HepG2 (cell line): ENCODE data around the gene UROS. TPM values are rescaled to one million over a fixed set of nuclear protein-coding genes. Genes with fewer than 3 reads are reported as not detected.

Source experiments
- CSRNP2 ChIP-seq: sonication (generic); formaldehyde crosslinking; conservative IDR thresholded peaks from 2 replicates; pipeline ENCODE4 v1.8.0; 2022; ENCODE audit warnings: low read depth, missing genetic modification reagents
- GLI4 ChIP-seq: sonication (generic); formaldehyde crosslinking; IDR thresholded peaks from 2 replicates; pipeline ENCODE4 v1.5.1; 2020; ENCODE audit warnings: missing genetic modification reagents, mild to moderate bottlenecking, moderate library complexity, borderline replicate concordance
- HBP1 ChIP-seq: IDR thresholded peaks from 2 replicates; pipeline ENCODE4 v1.6.1; 2016; ENCODE audit warnings: low read depth, control low read depth
- HIVEP1 ChIP-seq: sonication (generic); formaldehyde crosslinking; IDR thresholded peaks from 2 replicates; pipeline ENCODE4 v1.4.0; 2020; ENCODE audit warnings: mild to moderate bottlenecking, missing genetic modification reagents
- POGZ ChIP-seq: sonication (generic); formaldehyde crosslinking; IDR thresholded peaks from 2 replicates; pipeline ENCODE4 v1.4.0; 2020; ENCODE audit warnings: mild to moderate bottlenecking, missing genetic modification reagents
- SNAPC4 ChIP-seq: sonication (generic); formaldehyde crosslinking; IDR thresholded peaks from 2 replicates; pipeline ENCODE4 v1.4.0; 2020; ENCODE audit warnings: mild to moderate bottlenecking, missing genetic modification reagents
- ZBTB39 ChIP-seq: sonication (generic); formaldehyde crosslinking; IDR thresholded peaks from 2 replicates; pipeline ENCODE4 v1.5.0; 2020; ENCODE audit warnings: missing genetic modification reagents
- ZNF275 ChIP-seq: sonication (generic); formaldehyde crosslinking; IDR thresholded peaks from 2 replicates; pipeline ENCODE4 v1.8.0; 2022; ENCODE audit warnings: missing genetic modification reagents, mild to moderate bottlenecking, inconsistent platforms, borderline replicate concordance
- ZNF280D ChIP-seq: sonication (generic); formaldehyde crosslinking; IDR thresholded peaks from 2 replicates; pipeline ENCODE4 v1.5.1; 2020; ENCODE audit warnings: mild to moderate bottlenecking, missing genetic modification reagents
- ZNF451 ChIP-seq: sonication (generic); formaldehyde crosslinking; IDR thresholded peaks from 2 replicates; pipeline ENCODE4 v1.5.0; 2020; ENCODE audit warnings: mild to moderate bottlenecking, missing genetic modification reagents
- ZNF563 ChIP-seq: sonication (generic); formaldehyde crosslinking; IDR thresholded peaks from 2 replicates; pipeline ENCODE4 v1.8.0; 2022; ENCODE audit warnings: mild to moderate bottlenecking, moderate library complexity, missing genetic modification reagents
- ZSCAN9 ChIP-seq: IDR thresholded peaks from 2 replicates; pipeline ENCODE4 v1.6.1; 2016; ENCODE audit warnings: borderline replicate concordance
- polyA plus RNA-seq, 8 experiments: library from polyadenylated mRNA; depleted of rRNA in 3 of 8; stranded (reverse) in 7 of 8; unstranded in 1 of 8; fragments of >200 nt; fragmentation: Illumina TruSeq in 4 of 8; extraction: Trizol in 4 of 8; gene quantifications; 2 replicates each; pipeline versions ENCODE4 v1.2.1 to v1.2.3, GENCODE V29; 2011 to 2016; ENCODE audit warnings: low read depth in 4 of 8, missing spikeins in 1 of 8, mixed read lengths in 1 of 8; ENCODE audit not compliant: insufficient read depth in 1 of 8
- total RNA-seq, 5 experiments: library from RNA; depleted of rRNA; stranded (reverse); fragments of >200 nt; fragmentation: Illumina TruSeq; extraction: Trizol; gene quantifications; 2 replicates each; pipeline ENCODE4 v1.2.3, GENCODE V29; 2016; ENCODE audit warnings: low read depth in 1 of 5

Gene UROS
- total and polyA plus RNA-seq, 2 of the 13 experiments (the other 11 are each of a cell fraction or from before 2014, with no cell fraction given) = 14.8 to 49.9 TPM

GRCh38 chr10:125822878-125823662, at the start of gene UROS, which contains the start of gene BCCIP (continued):
- no peak for TF ChIP-seq ZNF451
- TF ChIP-seq ZNF275 (CRISPR knock-in tag) = peak; percentile 61; the same call in 1 of the 2 replicates
- TF ChIP-seq ZNF563 (CRISPR knock-in tag) = peak; percentile 50
- TF ChIP-seq ZSCAN9 (CRISPR knock-in tag) = no peak; the same call in 1 of the 2 replicates
- TF ChIP-seq POGZ (CRISPR knock-in tag) = no peak; the same call in 1 of the 2 replicates
- TF ChIP-seq CSRNP2 = no peak
- no peak for TF ChIP-seq ZBTB39
- TF ChIP-seq SNAPC4 (CRISPR knock-in tag) = no peak
- TF ChIP-seq ZNF280D (CRISPR knock-in tag) = no peak
- no peak; the same call in 1 of the 2 replicates for TF ChIP-seq GLI4 (CRISPR knock-in tag)
- TF ChIP-seq HBP1 (CRISPR knock-in tag) = no peak; the same call in 1 of the 2 replicates
- TF ChIP-seq HIVEP1 (CRISPR knock-in tag) = peak; percentile 1; the same call in 1 of the 2 replicates
